Skeletal muscle satellite cell (primary cell): ENCODE data around the gene FSIP1.

Source experiments
- H3K27me3 ChIP-seq: 2 replicates; pipeline ENCODE4 v1.7.0; 2013; ENCODE audit warnings: low read length; ENCODE audit not compliant: control insufficient read depth, insufficient read depth
- H3K36me3 ChIP-seq: 2 replicates; pipeline ENCODE4 v1.7.0; 2013; ENCODE audit warnings: mild to moderate bottlenecking, control low read depth, low read length; ENCODE audit not compliant: insufficient read depth
- H3K4me1 ChIP-seq: 2 replicates; pipeline ENCODE4 v1.7.0; 2013; ENCODE audit warnings: low read length; ENCODE audit not compliant: control insufficient read depth, insufficient read depth
- H3K4me2 ChIP-seq: 2 replicates; pipeline ENCODE4 v1.7.0; 2013; ENCODE audit warnings: mild to moderate bottlenecking, low read length
- H3K4me3 ChIP-seq: 2 replicates; pipeline ENCODE4 v1.7.0; 2013; ENCODE audit warnings: low read length
- H3K9ac ChIP-seq: 2 replicates; pipeline ENCODE4 v1.7.0; 2013; ENCODE audit warnings: mild to moderate bottlenecking, low read depth, low read length, moderate library complexity
- H3K9me3 ChIP-seq: replicated peaks from 2 replicates; pipeline ENCODE4 v1.7.0; 2013; ENCODE audit warnings: mild to moderate bottlenecking, control low read depth, low read length

FSIP1 gene

GRCh38 chr15:39792025-39792843 lies 9.6 kb upstream of the FSIP1 start:
- Histone ChIP-seq H3K4me3 (no peak overlapping the region), H3K27me3 (no peaks in the 10 kb centered on the region), H3K36me3 (peaks cover under 1% of the 10 kb centered on the region), H3K9ac (no peak overlapping the region), H3K4me2 (peak overlapping the region; percentile 31), H3K4me1 (peaks cover 41% of the 10 kb centered on the region), H3K9me3 (no peaks in the 10 kb centered on the region)

DNA sequence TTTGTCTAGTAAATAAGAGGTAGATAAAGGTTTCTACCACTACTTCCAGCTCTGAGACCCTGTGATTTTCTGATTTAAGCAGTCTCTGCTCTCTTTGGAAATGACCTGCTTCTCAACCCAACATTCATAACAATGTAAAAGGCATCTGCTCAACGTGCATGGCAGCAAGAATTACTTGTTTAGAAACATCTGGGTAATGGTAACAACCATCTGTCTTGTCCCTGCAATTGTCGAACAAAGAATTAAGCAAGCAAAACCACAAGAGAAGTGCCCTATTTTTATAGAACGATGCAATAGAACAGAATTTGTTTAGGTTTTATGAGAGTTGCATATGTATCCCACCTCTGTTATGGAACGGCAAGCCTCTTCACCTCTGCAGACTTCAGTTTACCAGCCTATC lies 7.1 kb upstream of the FSIP1 start:
- peak overlapping the region; percentile 9 for H3K4me2 ChIP-seq

GRCh38 chr15:39788800-39789565 lies 6.3 kb upstream of the FSIP1 start:
- Histone ChIP-seq H3K9me3 (no peaks in the 10 kb centered on the region), H3K4me2 (peak overlapping the region; percentile 9), H3K4me1 (peaks cover 58% of the 10 kb centered on the region), H3K9ac (no peak overlapping the region), H3K27me3 (no peaks in the 10 kb centered on the region), H3K4me3 (no peak overlapping the region), H3K36me3 (no peaks in the 10 kb centered on the region)

More for the DNA sequence above, 7.1 kb upstream of the FSIP1 start:
- H3K4me1 ChIP-seq: peaks cover 51% of the 10 kb centered on the region
- H3K4me3 ChIP-seq: no peak overlapping the region
- H3K36me3 ChIP-seq: no peaks in the 10 kb centered on the region
- no peaks in the 10 kb centered on the region for H3K27me3 ChIP-seq
- H3K9me3 ChIP-seq: no peaks in the 10 kb centered on the region
- no peak overlapping the region for H3K9ac ChIP-seq

DNA sequence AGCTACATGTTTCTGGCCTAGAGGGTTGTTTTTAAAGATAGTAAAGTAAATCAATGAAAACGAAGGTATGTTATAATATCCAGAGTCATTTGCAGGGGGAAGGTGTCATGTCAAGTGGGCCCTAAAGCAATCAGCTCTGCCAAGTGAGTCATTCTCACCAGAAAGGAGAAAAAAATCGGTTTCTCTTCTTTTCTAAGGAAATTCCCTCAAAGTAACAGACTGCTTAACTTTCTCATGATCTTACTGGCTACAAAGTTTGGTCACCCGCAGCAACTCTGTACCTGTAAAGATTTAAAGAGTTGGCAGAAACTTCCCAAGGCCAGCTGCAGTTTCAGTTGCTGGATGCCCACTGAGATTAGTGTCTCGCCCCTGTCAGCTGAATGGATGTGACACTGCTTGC lies 5.5 kb upstream of the FSIP1 start:
- Histone ChIP-seq H3K4me2 (peak overlapping the region; percentile 1), H3K4me3 (no peak overlapping the region), H3K4me1 (peaks cover 62% of the 10 kb centered on the region), H3K36me3 (no peaks in the 10 kb centered on the region), H3K9ac (no peak overlapping the region), H3K9me3 (no peaks in the 10 kb centered on the region), H3K27me3 (no peaks in the 10 kb centered on the region)

DNA sequence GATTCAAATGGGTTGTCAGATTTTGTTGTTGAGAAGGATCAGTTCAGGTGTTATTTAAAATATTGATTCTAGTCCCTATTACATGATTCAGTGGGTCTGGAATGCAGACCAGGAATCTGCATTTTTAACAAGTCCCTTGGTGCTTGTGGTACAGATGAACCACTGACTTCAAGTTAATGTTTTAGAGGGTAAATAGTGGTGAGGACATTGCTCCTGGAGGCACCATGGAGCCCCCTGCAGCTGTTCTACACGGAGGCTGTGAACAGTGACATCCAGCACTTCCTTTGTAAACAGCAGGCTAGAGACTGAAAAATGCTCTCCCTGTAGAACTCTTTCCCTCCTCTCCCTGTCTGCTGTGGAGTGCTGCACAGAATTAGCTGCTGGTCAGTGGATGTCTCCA lies 4.8 kb upstream of the FSIP1 start:
- Histone ChIP-seq H3K4me1 (peaks cover 56% of the 10 kb centered on the region), H3K36me3 (no peaks in the 10 kb centered on the region), H3K4me3 (no peak overlapping the region), H3K4me2 (peak overlapping the region; percentile 1), H3K9me3 (no peaks in the 10 kb centered on the region), H3K9ac (no peak overlapping the region), H3K27me3 (no peaks in the 10 kb centered on the region)

DNA sequence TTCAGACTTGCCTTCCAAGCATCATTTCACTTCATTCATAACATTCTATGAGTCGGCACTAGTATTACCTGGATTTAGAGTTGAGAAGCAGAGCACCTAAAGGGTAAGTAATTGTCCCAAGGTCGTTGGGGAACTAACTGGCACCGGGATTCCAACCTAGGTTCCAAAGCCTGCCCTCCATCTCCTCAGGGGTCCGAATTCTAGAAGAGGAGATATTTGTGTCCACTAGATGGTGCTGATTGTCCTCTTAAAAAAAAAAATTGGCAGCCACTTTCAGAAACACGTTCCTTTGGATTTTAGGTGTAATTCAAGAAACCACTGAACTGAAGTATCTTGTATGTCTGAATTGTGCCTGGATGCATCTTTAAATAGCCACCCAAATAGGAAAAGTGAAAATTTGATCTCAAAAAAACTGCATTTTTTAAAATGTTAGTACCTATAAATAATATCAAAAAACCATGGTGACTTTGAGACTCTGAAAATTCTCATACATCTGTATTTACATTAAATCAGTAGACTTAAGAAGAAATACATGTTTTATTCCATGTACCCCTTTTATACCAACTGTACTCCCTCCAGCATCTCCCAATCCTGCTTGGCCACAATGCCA lies 3.9 kb upstream of the FSIP1 start:
- H3K36me3 ChIP-seq: no peaks in the 10 kb centered on the region
- peaks cover 49% of the 10 kb centered on the region for H3K4me1 ChIP-seq
- no peak overlapping the region for H3K4me3 ChIP-seq
- no peaks in the 10 kb centered on the region for H3K9me3 ChIP-seq
- no peak overlapping the region for H3K4me2 ChIP-seq
- H3K9ac ChIP-seq: no peak overlapping the region
- H3K27me3 ChIP-seq: no peaks in the 10 kb centered on the region

DNA sequence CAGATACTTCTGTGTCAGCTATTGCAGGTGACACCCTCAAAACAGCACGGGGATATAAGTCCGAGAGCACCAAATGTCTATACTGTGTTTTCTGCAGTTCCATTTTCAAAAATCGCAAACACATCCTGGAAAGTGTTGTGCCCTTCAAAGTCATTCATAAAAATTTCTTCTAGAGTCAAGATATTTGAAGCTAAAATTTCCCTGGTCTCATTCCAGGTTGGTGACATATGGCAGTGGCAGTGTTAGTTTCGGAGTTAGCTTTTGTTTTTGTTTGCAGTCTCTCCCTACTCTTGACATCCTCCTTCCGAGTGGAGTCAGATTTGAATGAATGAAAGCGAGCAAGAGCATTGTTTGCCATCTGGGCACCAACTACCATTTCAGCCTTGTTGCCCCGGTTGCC lies 3.2 kb upstream of the FSIP1 start:
- peaks cover 49% of the 10 kb centered on the region for H3K4me1 ChIP-seq

DNA sequence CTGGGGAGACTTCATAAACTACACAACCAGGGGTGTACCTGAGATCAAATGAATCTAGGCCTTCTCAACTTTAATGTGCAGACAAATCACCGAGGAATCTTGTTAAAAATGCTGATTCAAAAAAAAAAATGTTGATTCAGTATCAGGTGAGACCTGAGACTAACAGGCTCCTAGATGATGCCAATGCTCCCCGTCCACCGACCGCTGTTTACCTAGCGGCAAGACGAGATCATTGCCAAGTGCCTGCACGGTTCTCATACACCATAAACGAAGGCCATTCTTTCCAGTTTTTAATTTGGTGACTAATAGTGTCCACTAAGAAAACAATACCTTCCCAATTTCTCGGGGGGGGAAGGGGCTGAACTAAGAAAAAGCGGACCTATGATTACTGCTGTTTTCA lies 2.5 kb upstream of the FSIP1 start:
- Histone ChIP-seq H3K27me3 (no peaks in the 10 kb centered on the region), H3K4me1 (peaks cover 49% of the 10 kb centered on the region), H3K4me3 (no peak overlapping the region), H3K4me2 (peak overlapping the region; percentile 89), H3K36me3 (no peaks in the 10 kb centered on the region), H3K9me3 (no peaks in the 10 kb centered on the region), H3K9ac (peak overlapping the region; percentile 7)

More for the DNA sequence above, 3.2 kb upstream of the FSIP1 start:
- no peaks in the 10 kb centered on the region for H3K27me3 ChIP-seq
- H3K4me2 ChIP-seq: no peak overlapping the region
- no peak overlapping the region for H3K4me3 ChIP-seq
- H3K9me3 ChIP-seq: no peaks in the 10 kb centered on the region
- H3K36me3 ChIP-seq: no peaks in the 10 kb centered on the region
- H3K9ac ChIP-seq: no peak overlapping the region

DNA sequence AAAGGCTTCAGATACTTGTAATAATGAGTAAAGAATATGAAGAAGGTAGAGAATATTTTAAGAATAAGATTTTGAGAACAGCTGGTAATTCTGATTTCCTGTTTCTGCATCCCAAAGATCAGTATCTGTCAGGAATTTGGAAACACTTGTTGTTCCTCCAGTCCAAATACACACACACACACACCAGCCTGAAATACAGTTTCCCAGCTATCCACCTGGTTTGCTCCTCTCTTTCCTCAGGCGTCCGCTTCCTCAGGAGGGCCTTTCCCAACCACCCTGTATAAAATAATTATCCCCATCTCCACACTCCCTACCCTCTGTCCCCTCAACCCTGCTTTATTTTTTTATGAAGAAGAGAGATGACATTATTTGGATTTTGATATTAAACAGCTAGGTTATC lies 2.0 kb upstream of the FSIP1 start:
- Histone ChIP-seq H3K4me2 (peak overlapping the region; percentile 89), H3K27me3 (no peaks in the 10 kb centered on the region), H3K4me1 (peaks cover 46% of the 10 kb centered on the region), H3K9me3 (no peaks in the 10 kb centered on the region), H3K36me3 (no peaks in the 10 kb centered on the region), H3K4me3 (peak overlapping the region; percentile 98), H3K9ac (peak overlapping the region; percentile 7)

DNA sequence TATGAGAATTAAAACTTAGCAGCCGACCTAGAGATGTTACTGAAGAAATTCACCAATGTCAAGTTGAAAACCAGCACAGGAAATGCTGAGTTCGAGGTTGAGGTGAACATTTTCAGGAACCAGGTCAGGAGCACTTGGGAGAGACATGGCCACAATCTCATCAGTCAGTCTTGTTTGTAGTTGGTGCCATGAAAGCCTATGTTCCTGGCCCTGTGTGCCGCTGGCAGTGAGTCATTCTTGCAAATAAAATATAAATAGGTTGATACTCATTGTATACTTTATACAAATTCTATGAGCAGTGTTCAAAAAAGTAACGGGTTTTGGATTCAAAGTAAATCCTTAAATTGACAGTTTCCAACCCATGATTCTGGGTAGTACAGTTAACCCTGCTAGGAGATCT lies 1.5 kb upstream of the FSIP1 start:
- no peaks in the 10 kb centered on the region for H3K36me3 ChIP-seq
- H3K9me3 ChIP-seq: no peaks in the 10 kb centered on the region
- no peaks in the 10 kb centered on the region for H3K27me3 ChIP-seq
- peaks cover 43% of the 10 kb centered on the region for H3K4me1 ChIP-seq
- H3K4me3 ChIP-seq: peak overlapping the region; percentile 98
- peak overlapping the region; percentile 87 for H3K9ac ChIP-seq
- H3K4me2 ChIP-seq: peak overlapping the region; percentile 89

DNA sequence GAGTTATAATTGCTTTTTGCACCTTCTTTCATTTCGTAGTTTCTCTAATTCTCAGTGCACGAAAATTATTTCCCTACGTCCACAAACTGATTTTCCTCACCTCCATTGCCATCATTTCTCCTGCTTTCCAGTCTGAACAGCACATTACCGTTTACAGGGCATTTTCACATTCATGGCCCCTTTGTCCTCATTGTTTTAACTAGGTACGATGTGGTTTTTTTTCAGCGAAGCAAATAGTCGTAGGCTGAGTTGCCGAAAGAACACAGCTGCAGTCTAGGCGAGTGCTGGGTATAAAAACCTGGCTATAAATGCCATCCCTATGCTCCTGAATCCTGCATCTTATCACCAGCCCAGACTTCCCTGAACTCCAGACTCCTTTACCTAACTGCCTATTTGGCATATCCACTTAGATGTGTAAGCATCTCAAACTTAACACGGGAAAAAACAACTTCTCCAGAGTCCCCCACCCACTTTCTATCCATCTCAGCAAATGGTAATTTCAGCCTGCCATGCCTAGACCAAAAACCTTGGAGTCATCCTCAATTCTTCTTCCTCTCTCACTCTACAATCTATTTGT lies 691 bp upstream of the FSIP1 start:
- Histone ChIP-seq H3K4me3 (peak overlapping the region; percentile 98), H3K4me2 (peak overlapping the region; percentile 89), H3K4me1 (peaks cover 36% of the 10 kb centered on the region), H3K9me3 (no peaks in the 10 kb centered on the region), H3K27me3 (no peaks in the 10 kb centered on the region), H3K36me3 (no peaks in the 10 kb centered on the region), H3K9ac (peak overlapping the region; percentile 87)
